Measurements from ENCODE around the gene RTL10.

RTL10 gene

GRCh38 chr22:19823191-19823901 is 31.3 kb downstream of the RTL10 start:
- no peak for DNase-seq (ENCODE audit: low spot score)

- DNase-seq (ENCODE audit: low spot score): no peak
Measured at GRCh38 chr22:19822301-19823117, 32.2 kb downstream of the RTL10 start.

GRCh38 chr22:19821523-19822300 is 33.0 kb downstream of the RTL10 start:
- DNase-seq (ENCODE audit: low spot score): no peak

- no peak for DNase-seq (ENCODE audit: low spot score)
Measured at GRCh38 chr22:19820880-19821522, 33.7 kb downstream of the RTL10 start.

GRCh38 chr22:19819911-19820879 is 34.5 kb downstream of the RTL10 start:
- no peak for DNase-seq (ENCODE audit: low spot score)

GRCh38 chr22:19819208-19819910 is 35.3 kb downstream of the RTL10 start:
- no peak for DNase-seq (ENCODE audit: low spot score)

- DNase-seq (ENCODE audit: low spot score): no peak
Measured at GRCh38 chr22:19818324-19819207, 36.1 kb downstream of the RTL10 start.

GRCh38 chr22:19816372-19817119 is 38.1 kb downstream of the RTL10 start:
- no peak for DNase-seq (ENCODE audit: low spot score)

- no peak for DNase-seq (ENCODE audit: low spot score)
Measured at GRCh38 chr22:19815823-19816290, 38.8 kb downstream of the RTL10 start.

- DNase-seq (ENCODE audit: low spot score): no peak
Measured at GRCh38 chr22:19815093-19815822, 39.4 kb downstream of the RTL10 start.

GRCh38 chr22:19814428-19814827 is 40.2 kb downstream of the RTL10 start:
- DNase-seq (ENCODE audit: low spot score): no peak

GRCh38 chr22:19812910-19813309 is 41.8 kb downstream of the RTL10 start:
- no peak for DNase-seq (ENCODE audit: low spot score)

GRCh38 chr22:19811811-19812771 is 42.6 kb downstream of the RTL10 start:
- no peak for DNase-seq (ENCODE audit: low spot score)

GRCh38 chr22:19811211-19811621 is 43.5 kb downstream of the RTL10 start:
- no peak for DNase-seq (ENCODE audit: low spot score)

- DNase-seq (ENCODE audit: low spot score): no peak
Measured at GRCh38 chr22:19810381-19811201, 44.1 kb downstream of the RTL10 start.

- DNase-seq (ENCODE audit: low spot score): no peak
Measured at GRCh38 chr22:19809741-19810140, 44.9 kb downstream of the RTL10 start.
